Loucy (cell line): ENCODE measurements around the gene LRCH3.

ENCODE experiments used
- CTCF ChIP-seq: fragments of 200-600 bp; sonication (generic); conservative IDR thresholded peaks from 2 replicates; pipeline ENCODE4 v1.5.1; 2014; ENCODE audit warnings: mild to moderate bottlenecking, antibody characterized with exemption, low read length
- EZH2phosphoT487 ChIP-seq: fragments of 200-600 bp; IDR thresholded peaks from 2 replicates; pipeline ENCODE4 v1.6.1; 2018; ENCODE audit warnings: antibody characterized with exemption, mild to moderate bottlenecking, moderate library complexity, borderline replicate concordance

- TF ChIP-seq CTCF: no peak
- TF ChIP-seq EZH2phosphoT487: no peak
Measured at GRCh38 chr3:197883541-197883940, 92.5 kb downstream of the LRCH3 start.
